HG03378 (cell line): ENCODE data around the gene DENND4A.

Experiments
- ATAC-seq: cut with Tn5 transposase; IDR thresholded peaks from one replicate; pipeline ENCODE4 v1.9.1; 2021; ENCODE audit warnings: mild to moderate bottlenecking, moderate library complexity; ENCODE audit not compliant: unreplicated experiment

DENND4A gene

GRCh38 chr15:65688462-65688861 lies 103.6 kb downstream of the DENND4A start:
- ATAC-seq = no peak

DNA sequence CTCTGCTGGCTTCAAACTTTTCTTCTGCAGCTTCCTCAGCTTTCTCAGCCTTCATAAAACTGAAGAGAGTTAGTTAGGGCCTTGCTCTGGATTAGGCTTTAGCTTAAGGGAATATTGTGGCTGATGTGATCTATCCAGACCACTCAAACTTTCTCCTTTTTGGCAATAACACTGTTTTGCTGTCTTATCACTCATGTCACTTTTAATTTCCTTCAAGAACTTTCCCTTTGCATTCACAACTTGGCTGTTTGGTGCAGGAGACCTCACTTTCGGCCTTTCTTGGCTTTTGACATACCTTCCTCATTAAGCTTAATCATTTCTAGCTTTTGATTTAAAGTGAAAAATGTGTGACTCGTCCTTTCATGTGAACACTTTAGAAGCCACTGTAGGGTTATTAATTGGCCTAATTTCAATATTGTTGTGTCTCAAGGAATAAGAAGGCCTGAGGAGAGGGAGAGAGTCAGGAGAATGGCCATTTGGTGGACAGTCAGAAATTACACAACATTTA lies 109.6 kb downstream of the DENND4A start:
- ATAC-seq = no peak

- ATAC-seq = no peak
Measured at GRCh38 chr15:65680544-65680943, 111.5 kb downstream of the DENND4A start.

- ATAC-seq = no peak
Measured at GRCh38 chr15:65676123-65676522, 116.0 kb downstream of the DENND4A start.

GRCh38 chr15:65675551-65675950 lies 116.5 kb downstream of the DENND4A start:
- no peak for ATAC-seq

- ATAC-seq = no peak
Measured at GRCh38 chr15:65666257-65666656, 125.8 kb downstream of the DENND4A start.

DNA sequence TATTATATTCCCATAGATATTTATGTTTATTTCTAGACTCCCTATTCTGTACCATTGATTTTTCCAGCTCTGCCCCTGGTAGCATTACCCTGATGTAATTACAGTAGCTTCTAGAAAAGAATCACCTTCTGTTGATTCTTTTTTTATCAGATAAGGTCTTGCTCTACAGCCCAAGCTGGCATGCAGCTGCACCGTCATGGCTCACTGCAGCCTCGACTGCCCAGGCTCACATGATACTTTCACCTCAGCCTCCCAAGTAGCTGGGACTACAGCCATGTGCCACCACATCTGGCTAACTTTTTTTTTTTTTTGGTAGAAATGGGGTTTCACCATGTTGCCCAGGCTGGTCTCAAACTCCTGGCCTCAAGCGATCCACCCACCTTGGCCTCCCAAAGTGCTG lies 128.6 kb downstream of the DENND4A start:
- no peak for ATAC-seq

DNA sequence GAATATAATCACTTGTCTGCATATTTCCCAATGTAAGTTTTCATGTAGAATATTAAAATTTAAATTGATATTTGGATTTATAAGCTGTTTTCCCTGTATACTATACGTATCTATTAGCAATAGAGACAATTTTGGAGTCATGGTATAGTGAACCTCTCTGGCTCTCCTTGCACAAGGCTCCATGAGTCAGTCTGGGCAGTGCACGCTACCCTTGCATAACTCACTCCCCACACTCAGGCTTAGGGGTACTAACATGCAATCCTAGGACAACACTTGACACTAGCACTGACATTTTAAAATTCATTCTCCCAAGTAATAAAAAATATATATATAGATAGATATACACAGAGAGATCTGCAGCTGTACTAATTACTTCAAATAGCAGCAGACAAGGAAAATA lies 131.2 kb downstream of the DENND4A start:
- ATAC-seq = no peak

DNA sequence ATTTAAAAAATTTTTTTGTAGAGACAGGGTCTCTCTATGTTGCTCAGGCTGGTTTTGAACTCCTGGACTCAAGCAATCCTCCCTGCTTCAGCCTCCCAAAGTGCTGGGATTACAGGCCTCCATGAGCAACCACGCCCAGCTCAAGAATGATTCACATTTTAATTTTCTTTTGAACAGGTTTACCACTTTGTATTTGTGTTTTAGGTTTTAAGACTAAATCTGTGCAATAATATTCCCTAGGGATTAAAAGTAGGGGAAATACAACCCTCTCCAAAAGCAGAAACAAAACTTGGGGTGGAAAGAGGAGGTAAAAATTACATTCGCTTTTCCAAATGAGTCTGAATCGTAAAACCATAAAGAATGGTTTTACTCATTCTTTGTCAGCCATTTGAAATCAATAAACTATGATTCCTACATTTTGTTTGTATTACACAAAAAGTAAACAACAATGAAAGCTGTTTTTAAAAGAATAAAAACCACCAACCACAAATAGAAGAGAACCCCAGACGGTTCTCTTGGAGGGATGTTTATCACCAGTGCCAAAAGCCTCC lies 132.5 kb downstream of the DENND4A start:
- no peak for ATAC-seq

GRCh38 chr15:65655457-65655856 lies 136.6 kb downstream of the DENND4A start:
- ATAC-seq = no peak

DNA sequence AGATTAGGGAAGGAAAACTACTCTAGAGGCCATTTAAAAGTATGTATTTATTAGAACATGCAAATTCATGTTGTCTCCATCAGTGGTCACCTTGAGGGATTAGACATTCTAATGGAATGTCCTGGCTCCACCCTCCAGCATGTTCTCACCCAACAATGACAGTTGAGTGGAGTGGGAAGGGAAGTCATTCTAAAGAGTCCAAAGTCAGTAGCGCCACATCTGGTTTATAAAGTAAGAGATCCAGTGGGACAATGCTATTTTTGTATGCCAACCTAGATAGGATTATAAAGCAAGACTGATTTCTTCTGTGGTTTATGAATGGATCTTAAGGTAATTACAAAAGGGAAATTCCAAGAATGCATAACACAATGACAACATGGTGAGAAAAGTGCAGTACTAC lies 137.1 kb downstream of the DENND4A start:
- ATAC-seq = no peak

- no peak for ATAC-seq
Measured at GRCh38 chr15:65653801-65654521, 138.1 kb downstream of the DENND4A start.

DNA sequence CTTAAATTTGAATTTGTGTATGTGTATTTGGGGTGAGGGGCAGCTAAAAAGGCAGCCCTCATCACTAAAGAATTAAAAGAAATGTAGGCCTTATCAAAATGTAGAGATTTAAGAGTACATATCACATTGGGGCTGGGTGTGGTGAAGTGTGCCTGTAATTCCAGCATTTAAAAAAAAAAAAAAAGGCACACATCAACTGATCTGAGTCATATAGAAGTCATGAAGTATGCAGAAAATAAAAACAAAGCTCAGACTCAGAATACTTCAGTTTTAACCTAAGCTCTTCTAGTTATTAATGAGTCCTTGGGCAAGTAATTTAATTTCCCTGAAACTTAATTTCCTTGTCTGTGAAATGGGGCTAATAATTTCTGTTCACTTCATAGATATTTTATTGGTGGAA lies 138.8 kb downstream of the DENND4A start:
- ATAC-seq = no peak

GRCh38 chr15:65651831-65652749 lies 140.0 kb downstream of the DENND4A start:
- ATAC-seq = no peak

- ATAC-seq = no peak
Measured at GRCh38 chr15:65651042-65651322, 141.1 kb downstream of the DENND4A start.

DNA sequence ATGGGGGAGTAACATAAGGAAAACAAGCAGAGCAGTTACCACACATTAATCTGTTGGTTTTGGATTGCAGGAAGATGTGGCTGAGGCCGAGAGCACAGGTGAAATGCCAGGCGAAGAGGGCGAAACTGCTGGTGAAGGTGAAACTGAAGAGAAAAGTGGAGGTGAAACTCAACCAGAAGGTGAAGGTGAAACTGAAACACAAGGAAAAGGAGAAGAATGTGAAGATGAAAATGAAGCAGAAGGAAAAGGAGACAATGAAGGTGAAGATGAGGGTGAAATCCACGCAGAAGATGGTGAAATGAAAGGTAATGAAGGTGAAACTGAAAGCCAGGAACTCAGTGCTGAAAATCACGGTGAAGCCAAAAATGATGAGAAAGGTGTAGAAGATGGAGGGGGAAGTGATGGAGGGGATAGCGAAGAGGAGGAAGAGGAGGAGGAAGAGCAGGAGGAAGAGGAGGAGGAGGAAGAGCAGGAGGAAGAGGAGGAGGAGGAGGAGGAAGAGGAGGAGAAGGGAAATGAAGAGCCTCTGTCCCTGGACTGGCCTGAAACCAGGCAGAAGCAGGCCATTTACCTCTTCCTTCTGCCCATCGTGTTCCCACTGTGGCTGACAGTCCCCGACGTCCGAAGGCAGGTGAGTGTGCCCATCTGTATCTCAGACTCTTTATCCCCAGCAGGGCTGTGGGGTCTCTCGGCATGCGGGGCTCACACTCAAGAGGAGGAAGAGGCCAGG lies 141.6 kb downstream of the DENND4A start:
- ATAC-seq = no peak

- ATAC-seq = no peak
Measured at GRCh38 chr15:65646486-65646885, 145.6 kb downstream of the DENND4A start.

DNA sequence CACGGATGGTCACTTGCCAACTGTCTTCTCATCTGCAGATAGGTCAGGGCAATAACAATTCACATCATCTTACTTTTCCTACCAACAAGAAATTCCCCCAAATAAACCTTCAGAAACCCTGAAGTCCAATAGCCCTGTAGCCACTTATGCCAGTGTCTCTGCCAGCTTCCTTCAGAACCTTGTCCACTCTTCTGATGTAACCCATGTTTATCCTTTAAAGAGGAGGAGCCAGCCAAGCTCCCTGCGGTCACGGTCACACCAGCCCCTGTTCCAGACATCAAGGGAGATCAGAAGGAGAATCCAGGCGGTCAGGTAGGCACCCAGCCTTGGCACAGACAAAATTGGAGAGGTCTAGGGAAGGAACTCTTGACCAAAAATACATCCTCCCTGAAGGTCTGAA lies 146.7 kb downstream of the DENND4A start:
- no peak for ATAC-seq

DNA sequence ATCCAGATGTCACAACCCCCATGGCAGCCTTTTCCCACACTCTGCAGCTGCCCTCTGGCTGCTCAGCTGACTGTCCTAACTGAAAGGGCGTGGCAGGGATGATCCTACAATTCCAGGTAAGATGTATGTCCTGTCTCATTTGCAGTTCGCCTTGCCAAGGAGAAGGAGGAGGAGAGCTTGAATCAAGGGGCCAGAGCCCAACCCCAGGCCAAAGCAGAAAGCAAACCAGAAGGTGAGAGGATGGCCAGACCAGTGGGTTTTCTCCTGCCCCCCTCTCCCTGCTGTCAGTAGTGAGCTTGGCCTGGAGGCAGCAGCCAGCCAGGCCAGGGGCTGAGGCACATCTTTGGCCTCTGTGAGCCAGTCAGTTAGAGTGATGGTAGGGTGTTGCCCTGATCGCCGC lies 147.8 kb downstream of the DENND4A start:
- ATAC-seq = no peak

- ATAC-seq = no peak
Measured at GRCh38 chr15:65642594-65642993, 149.5 kb downstream of the DENND4A start.

GRCh38 chr15:65641768-65642475 lies 150.2 kb downstream of the DENND4A start:
- no peak for ATAC-seq
